ENCODE data around the gene MS4A3. TPM values are rescaled to one million over a fixed set of nuclear protein-coding genes. Genes with fewer than 3 reads are reported as not detected.

Gene MS4A3
- total RNA-seq, 4 donors from 2014 or later = not detected

DNA sequence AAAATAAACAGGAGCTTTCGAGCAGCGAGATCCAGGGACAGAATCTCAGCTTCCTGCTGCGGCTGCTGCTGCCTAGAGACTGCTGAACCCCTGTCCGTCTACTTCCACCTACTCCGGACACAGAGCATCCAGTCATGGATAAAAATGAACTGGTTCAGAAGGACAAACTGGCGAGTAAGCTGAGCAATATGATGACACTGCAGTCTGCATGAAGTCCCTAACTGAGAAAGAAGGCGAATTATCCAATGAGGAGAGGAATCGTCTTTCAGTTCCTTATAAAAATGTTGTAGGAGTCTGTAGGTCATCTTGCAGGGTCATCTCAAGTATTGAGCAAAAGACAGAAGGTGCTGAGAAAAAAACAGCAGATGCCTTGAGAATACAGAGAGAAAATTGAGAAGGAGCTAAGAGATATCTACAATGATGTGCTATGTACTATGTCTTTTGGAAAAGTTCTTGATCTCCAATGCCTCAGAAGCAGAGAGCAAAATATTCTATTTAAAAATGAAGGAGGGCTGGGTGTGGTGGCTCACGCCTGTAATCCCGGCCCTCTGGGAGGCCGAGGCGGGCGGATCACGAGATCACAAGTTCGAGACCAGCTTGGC is 20.9 kb downstream of the MS4A3 start:
- Histone ChIP-seq H3K36me3 (no peaks in the 10 kb centered on the region), H3K27me3 (no peaks in the 10 kb centered on the region), H3K4me1 (no peaks in the 10 kb centered on the region), H3K9me3 (no peaks in the 10 kb centered on the region), H3K4me3 (no peak overlapping the region), H3K27ac (no peak overlapping the region)
- TF ChIP-seq, protein P1, sequence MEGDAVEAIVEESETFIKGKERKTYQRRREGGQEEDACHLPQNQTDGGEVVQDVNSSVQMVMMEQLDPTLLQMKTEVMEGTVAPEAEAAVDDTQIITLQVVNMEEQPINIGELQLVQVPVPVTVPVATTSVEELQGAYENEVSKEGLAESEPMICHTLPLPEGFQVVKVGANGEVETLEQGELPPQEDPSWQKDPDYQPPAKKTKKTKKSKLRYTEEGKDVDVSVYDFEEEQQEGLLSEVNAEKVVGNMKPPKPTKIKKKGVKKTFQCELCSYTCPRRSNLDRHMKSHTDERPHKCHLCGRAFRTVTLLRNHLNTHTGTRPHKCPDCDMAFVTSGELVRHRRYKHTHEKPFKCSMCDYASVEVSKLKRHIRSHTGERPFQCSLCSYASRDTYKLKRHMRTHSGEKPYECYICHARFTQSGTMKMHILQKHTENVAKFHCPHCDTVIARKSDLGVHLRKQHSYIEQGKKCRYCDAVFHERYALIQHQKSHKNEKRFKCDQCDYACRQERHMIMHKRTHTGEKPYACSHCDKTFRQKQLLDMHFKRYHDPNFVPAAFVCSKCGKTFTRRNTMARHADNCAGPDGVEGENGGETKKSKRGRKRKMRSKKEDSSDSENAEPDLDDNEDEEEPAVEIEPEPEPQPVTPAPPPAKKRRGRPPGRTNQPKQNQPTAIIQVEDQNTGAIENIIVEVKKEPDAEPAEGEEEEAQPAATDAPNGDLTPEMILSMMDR (IDR thresholded peaks at IDR 0.05) = no peak
- TF ChIP-seq POLR2A (IDR thresholded peaks at IDR 0.05) = no peak
- DNase-seq = no peak

DNA sequence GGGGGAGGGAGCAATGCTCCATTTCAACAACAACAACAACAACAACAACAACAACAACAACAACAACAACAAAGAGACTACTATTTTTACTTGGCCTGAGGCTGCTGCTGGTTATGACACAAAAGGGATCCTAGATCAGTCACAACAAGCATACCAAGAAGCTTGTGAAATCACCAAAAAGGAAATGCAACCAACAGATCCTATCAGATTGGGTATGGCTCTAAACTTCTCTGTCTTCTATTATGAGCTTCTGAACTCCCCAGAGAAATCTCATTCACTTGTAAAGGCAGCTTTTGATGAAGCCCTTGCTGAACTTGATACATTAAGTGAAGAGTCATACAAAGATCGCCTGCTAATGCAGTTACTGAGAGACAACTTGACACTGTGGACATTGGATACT is 21.5 kb downstream of the MS4A3 start:
- TF ChIP-seq POLR2A (IDR thresholded peaks at IDR 0.05) = no peak
- TF ChIP-seq, protein P1 (IDR thresholded peaks at IDR 0.05) = no peak
- Histone ChIP-seq H3K4me1 (no peaks in the 10 kb centered on the region), H3K36me3 (no peaks in the 10 kb centered on the region), H3K27ac (no peak overlapping the region), H3K9me3 (no peaks in the 10 kb centered on the region), H3K4me3 (no peak overlapping the region), H3K27me3 (no peaks in the 10 kb centered on the region)
- DNase-seq = no peak

DNA sequence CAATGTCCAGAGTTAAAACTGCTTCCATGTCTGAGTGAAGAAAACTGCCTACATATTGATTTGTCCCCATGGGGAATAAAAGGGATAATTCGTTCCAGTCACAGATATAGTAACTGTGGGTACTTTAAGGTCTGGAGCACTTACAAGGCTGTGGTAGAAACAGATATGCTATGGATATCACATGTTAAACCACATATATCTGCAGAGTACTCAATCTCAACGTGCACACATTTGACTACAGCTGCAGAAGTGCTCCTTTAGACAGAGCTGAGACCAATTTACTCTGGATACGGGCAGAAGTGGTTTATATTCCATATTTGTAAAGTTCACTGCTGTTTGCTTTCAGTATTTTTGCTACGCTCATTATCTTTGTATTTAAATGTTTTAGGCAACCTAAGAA is 22.3 kb downstream of the MS4A3 start:
- no peak overlapping the region for H3K27ac ChIP-seq
- no peak for DNase-seq
- no peaks in the 10 kb centered on the region for H3K4me1 ChIP-seq
- H3K4me3 ChIP-seq = no peak overlapping the region
- TF ChIP-seq, protein P1 (IDR thresholded peaks at IDR 0.05) = no peak
- no peak for TF ChIP-seq POLR2A (IDR thresholded peaks at IDR 0.05)
- no peaks in the 10 kb centered on the region for H3K9me3 ChIP-seq
- H3K27me3 ChIP-seq = no peaks in the 10 kb centered on the region
- H3K36me3 ChIP-seq = no peaks in the 10 kb centered on the region

DNA sequence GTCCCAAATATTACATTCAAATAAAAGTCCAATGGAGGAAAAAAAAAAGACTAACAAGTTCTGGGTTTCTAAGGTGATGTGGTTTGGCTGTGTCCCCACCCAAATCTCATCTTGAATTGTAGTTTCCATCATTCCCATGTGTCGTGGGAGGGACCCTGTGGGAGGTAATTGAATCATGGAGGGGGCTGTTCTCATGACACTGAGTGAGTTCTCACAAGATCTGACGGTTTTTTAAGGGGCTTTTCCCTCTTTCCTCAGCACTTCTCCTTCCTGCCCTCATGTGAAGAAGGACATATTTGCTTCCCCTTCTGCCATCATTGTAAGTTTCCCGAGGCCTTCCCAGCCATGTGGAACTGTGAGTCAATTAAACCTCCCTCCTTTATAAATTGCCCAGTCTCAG is 24.1 kb downstream of the MS4A3 start:
- TF ChIP-seq, protein P1 (IDR thresholded peaks at IDR 0.05) = no peak
- no peaks in the 10 kb centered on the region for H3K4me1 ChIP-seq
- H3K27ac ChIP-seq = no peak overlapping the region
- no peaks in the 10 kb centered on the region for H3K27me3 ChIP-seq
- H3K9me3 ChIP-seq = no peaks in the 10 kb centered on the region
- H3K36me3 ChIP-seq = no peaks in the 10 kb centered on the region
- no peak overlapping the region for H3K4me3 ChIP-seq
- DNase-seq = no peak

DNA sequence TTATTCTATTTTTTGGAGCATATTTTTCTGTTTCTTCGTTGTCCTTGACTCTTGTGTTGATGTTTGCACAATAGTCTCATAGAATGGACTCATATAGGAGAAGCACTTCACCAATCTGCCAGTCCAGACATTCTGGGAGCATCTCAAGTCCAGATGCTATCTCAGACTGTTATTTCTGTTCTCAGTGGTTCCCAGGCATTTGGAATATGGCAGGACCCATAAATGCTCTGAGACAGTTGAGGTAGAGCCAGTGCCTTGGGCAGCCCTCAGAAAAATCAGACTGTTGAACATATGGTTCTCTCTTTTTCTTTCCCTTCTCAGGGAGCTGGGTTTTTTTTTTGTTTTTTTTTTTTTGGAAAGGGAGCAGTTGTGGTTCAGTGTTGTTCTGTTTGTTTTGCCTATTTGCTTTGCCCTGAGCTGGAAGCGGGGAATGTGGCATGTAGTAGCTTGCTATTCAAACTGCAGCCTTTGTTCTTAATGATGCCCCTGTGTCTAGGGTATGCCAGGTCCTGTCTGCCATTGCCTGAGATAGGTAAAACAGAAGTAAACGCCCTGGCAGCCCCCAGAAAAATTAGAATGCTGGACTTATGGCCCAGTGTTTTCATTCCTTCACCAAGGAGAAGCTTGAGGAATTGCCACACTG is 28.3 kb downstream of the MS4A3 start:
- TF ChIP-seq, protein P1 (IDR thresholded peaks at IDR 0.05) = no peak
- no peak for DNase-seq
- H3K9me3 ChIP-seq = no peaks in the 10 kb centered on the region
- H3K4me3 ChIP-seq = no peak overlapping the region
- H3K36me3 ChIP-seq = no peaks in the 10 kb centered on the region
- H3K27ac ChIP-seq = no peak overlapping the region
- H3K27me3 ChIP-seq = no peaks in the 10 kb centered on the region
- H3K4me1 ChIP-seq = no peaks in the 10 kb centered on the region
